Esophagus (tissue), 2 donors: Measurements from ENCODE around the gene MT1F. TPM values are rescaled to one million over a fixed set of nuclear protein-coding genes. Genes with fewer than 3 reads are reported as not detected.

ENCODE experiments used
- H3K27ac ChIP-seq, 2 donors: one replicate each; pipeline ENCODE4 v1.5.1; 2013; ENCODE audit warnings: low read depth in 2 of 2, mild to moderate bottlenecking in 2 of 2, inconsistent platforms in 1 of 2, low read length in 1 of 2, moderate library complexity in 1 of 2
- H3K27me3 ChIP-seq, 2 donors: one replicate each; pipeline ENCODE4 v1.6.1; 2013; ENCODE audit warnings: low read length in 2 of 2, control low read depth in 1 of 2, mild to moderate bottlenecking in 1 of 2; ENCODE audit not compliant: insufficient read depth in 2 of 2, control insufficient read depth in 1 of 2
- H3K36me3 ChIP-seq, 2 donors: one replicate each; pipeline ENCODE4 v1.6.1; 2013; ENCODE audit warnings: low read length in 1 of 2; ENCODE audit not compliant: control insufficient read depth in 2 of 2, insufficient read depth in 2 of 2
- H3K4me1 ChIP-seq, 2 donors: one replicate each; pipeline ENCODE4 v1.6.1; 2013; ENCODE audit warnings: low read length in 1 of 2; ENCODE audit not compliant: control insufficient read depth in 2 of 2, insufficient read depth in 2 of 2
- H3K4me3 ChIP-seq, 2 donors: one replicate each; pipeline ENCODE4 v1.5.1; 2013; ENCODE audit warnings: low read length in 2 of 2, mild to moderate bottlenecking in 2 of 2, low read depth in 1 of 2, moderate library complexity in 1 of 2
- H3K9me3 ChIP-seq, 2 donors: one replicate each; pipeline ENCODE4 v1.6.1; 2013; ENCODE audit warnings: mild to moderate bottlenecking in 2 of 2, low read depth in 1 of 2, low read length in 1 of 2, moderate library complexity in 1 of 2; ENCODE audit not compliant: control insufficient read depth in 2 of 2, insufficient read depth in 1 of 2
- WGBS, 2 donors: extraction: QIAGEN DNeasy Blood & Tissue Kit; methylation state at CpG; one replicate each; pipeline ENCODE4 v1.1.7; 2013; 5-methylcytosine and 5-hydroxymethylcytosine counted together
- polyA plus RNA-seq, 2 donors: library from polyadenylated mRNA; stranded (reverse); fragments of 200-250 nt; gene quantifications; one replicate each; pipeline ENCODE4 v1.2.3, GENCODE V29; 2013
- donor health status: healthy with polysubstance abuse.
- donor health status: Bipolar disorder and iron deficiency.

Gene MT1F
- polyA plus RNA-seq, 2 donors: 11.0 to 11.2 TPM

GRCh38 chr16:56625140-56625942, 32.4 kb upstream of the MT1F start, which contains the start of gene MT1E:
Gene MT1E, plus strand, starts transcription at chr16:56625781. Its CDS starts 71 bp downstream, at chr16:56625852.
- Histone ChIP-seq H3K4me1 (no peaks in the 10 kb centered on the region), H3K27ac (peak within 1 kb of the TSS; percentile 78 to 92), H3K36me3 (no peaks in the 10 kb centered on the region), H3K27me3 (no peaks in the 10 kb centered on the region), H3K4me3 (peak within 1 kb of the TSS; percentile 64 to 68), H3K9me3 (no peaks in the 10 kb centered on the region)
- 2 to 11% methylated on average over 60 to 62 of the region's 62 CpGs for WGBS, 2 donors

- no peaks in the 10 kb centered on the region for H3K36me3 ChIP-seq
- no peaks in the 10 kb centered on the region for H3K27me3 ChIP-seq
- no peaks in the 10 kb centered on the region for H3K9me3 ChIP-seq
- WGBS, 2 donors: 18 to 33% methylated on average over 16 of the region's 16 CpGs
- peak overlapping the region; percentile 64 to 68 for H3K4me3 ChIP-seq
- peak overlapping the region; percentile 78 to 92 for H3K27ac ChIP-seq
- no peaks in the 10 kb centered on the region for H3K4me1 ChIP-seq
Observed at GRCh38 chr16:56625943-56626654, 31.7 kb upstream of the MT1F start.

GRCh38 chr16:56626685-56627084, 31.1 kb upstream of the MT1F start:
- Histone ChIP-seq H3K9me3 (no peaks in the 10 kb centered on the region), H3K4me3 (peak overlapping the region; percentile 64 to 68), H3K27me3 (no peaks in the 10 kb centered on the region), H3K36me3 (no peaks in the 10 kb centered on the region), H3K27ac (peak overlapping the region; percentile 62 to 92), H3K4me1 (peaks cover 0 to under 1% of the 10 kb centered on the region in 2 donors)
- WGBS, 2 donors: 37 to 39% methylated on average over 7 of the region's 7 CpGs

GRCh38 chr16:56628486-56629350, 29.0 kb upstream of the MT1F start:
- Histone ChIP-seq H3K4me1 (peaks cover 5 to 10% of the 10 kb centered on the region in 2 donors), H3K9me3 (no peaks in the 10 kb centered on the region), H3K27ac (peak overlapping the region in 1 of 2 donors; percentile 26), H3K27me3 (no peaks in the 10 kb centered on the region), H3K36me3 (no peaks in the 10 kb centered on the region), H3K4me3 (no peak overlapping the region)
- WGBS, 2 donors: 65% methylated on average over 9 of the region's 9 CpGs

- no peak overlapping the region for H3K27ac ChIP-seq
- H3K36me3 ChIP-seq: no peaks in the 10 kb centered on the region
- 89 to 90% methylated on average over 3 of the region's 3 CpGs for WGBS, 2 donors
- no peak overlapping the region for H3K4me3 ChIP-seq
- H3K9me3 ChIP-seq: no peaks in the 10 kb centered on the region
- peaks cover 5 to 10% of the 10 kb centered on the region in 2 donors for H3K4me1 ChIP-seq
- no peaks in the 10 kb centered on the region for H3K27me3 ChIP-seq
Observed at GRCh38 chr16:56629531-56629930, 28.2 kb upstream of the MT1F start.

- no peaks in the 10 kb centered on the region for H3K36me3 ChIP-seq
- no peaks in the 10 kb centered on the region for H3K9me3 ChIP-seq
- H3K4me1 ChIP-seq: peaks cover 5 to 12% of the 10 kb centered on the region in 2 donors
- no peak overlapping the region for H3K4me3 ChIP-seq
- no peaks in the 10 kb centered on the region for H3K27me3 ChIP-seq
- no peak overlapping the region for H3K27ac ChIP-seq
- 77 to 78% methylated on average over 3 of the region's 3 CpGs for WGBS, 2 donors
Observed at GRCh38 chr16:56630134-56630533, 27.6 kb upstream of the MT1F start.

- Histone ChIP-seq H3K27ac (no peak overlapping the region), H3K4me3 (no peak overlapping the region)
Observed at GRCh38 chr16:56631197-56631596, 26.6 kb upstream of the MT1F start.

GRCh38 chr16:56631832-56632155, 26.0 kb upstream of the MT1F start:
- H3K4me1 ChIP-seq: peaks cover 5 to 14% of the 10 kb centered on the region in 2 donors
- H3K27me3 ChIP-seq: peaks cover 0 to 3% of the 10 kb centered on the region in 2 donors
- peak overlapping the region; percentile 52 to 62 for H3K27ac ChIP-seq
- peak overlapping the region; percentile 16 to 38 for H3K4me3 ChIP-seq
- H3K9me3 ChIP-seq: no peaks in the 10 kb centered on the region
- WGBS, 2 donors: 46 to 52% methylated on average over 14 of the region's 14 CpGs
- H3K36me3 ChIP-seq: no peaks in the 10 kb centered on the region

More at GRCh38 chr16:56631197-56631596, 26.6 kb upstream of the MT1F start:
- 87 to 88% methylated on average over 10 of the region's 10 CpGs for WGBS, 2 donors
- H3K9me3 ChIP-seq: no peaks in the 10 kb centered on the region
- peaks cover 5 to 14% of the 10 kb centered on the region in 2 donors for H3K4me1 ChIP-seq
- no peaks in the 10 kb centered on the region for H3K36me3 ChIP-seq
- H3K27me3 ChIP-seq: peaks cover 0 to 3% of the 10 kb centered on the region in 2 donors
